HG02852 (cell line): Measurements from ENCODE around the gene POM121L2.

ENCODE experiments used
- ATAC-seq: cut with Tn5 transposase; IDR thresholded peaks from one replicate; pipeline ENCODE4 v1.9.1; 2021; ENCODE audit warnings: mild to moderate bottlenecking, moderate library complexity; ENCODE audit not compliant: unreplicated experiment

Gene POM121L2

GRCh38 chr6:27260836-27261375 lies 51.2 kb downstream of the POM121L2 start:
- no peak for ATAC-seq

- no peak for ATAC-seq
Measured at GRCh38 chr6:27260369-27260768, 51.7 kb downstream of the POM121L2 start.
